HL-60 (cell line): ENCODE results near the gene FAT4.

Experiments used
- DNase-seq, 2 experiments: peaks; one replicate each; pipeline ENCODE4 v3.0.0-alpha.2; 2010 to 2020; ENCODE audit warnings: low read depth in 1 of 2, low spot score in 1 of 2
- H3K27ac ChIP-seq: fragments of 250-450 bp; sonication (Bioruptor Pico); replicated peaks from 2 replicates; pipeline ENCODE4 v1.5.1; 2020; ENCODE audit warnings: mild to moderate bottlenecking, moderate library complexity
- H3K27me3 ChIP-seq: fragments of 250-450 bp; sonication (Bioruptor Pico); 2 replicates; pipeline ENCODE4 v1.5.1; 2021; ENCODE audit warnings: mild to moderate bottlenecking, moderate library complexity; ENCODE audit not compliant: insufficient read depth, poor library complexity, severe bottlenecking
- H3K4me3 ChIP-seq: replicated peaks from 2 replicates; pipeline ENCODE4 v1.5.1; 2011; ENCODE audit warnings: mild to moderate bottlenecking, control low read depth, low read length; ENCODE audit not compliant: insufficient read depth
- GABPA ChIP-seq: IDR thresholded peaks from 2 replicates; pipeline ENCODE4 v1.6.1; 2012; ENCODE audit warnings: low read depth
- POLR2AphosphoS5 ChIP-seq: IDR thresholded peaks from 2 replicates; pipeline ENCODE4 v1.6.1; 2012; ENCODE audit warnings: low read depth
- SPI1 ChIP-seq: IDR thresholded peaks from 2 replicates; pipeline ENCODE4 v1.6.1; 2012; ENCODE audit warnings: low read depth, mild to moderate bottlenecking, borderline replicate concordance
- TF ChIP-seq, protein P1 (sequence below): IDR thresholded peaks from 2 replicates; pipeline ENCODE4 v1.6.1; 2012; ENCODE audit warnings: low read depth; ENCODE audit not compliant: insufficient replicate concordance
- TF ChIP-seq, protein P2 (sequence below): IDR thresholded peaks from one replicate; pipeline ENCODE4 v1.5.1; 2011; ENCODE audit warnings: low read length, control low read depth, inconsistent platforms; ENCODE audit not compliant: insufficient read depth

Gene FAT4

GRCh38 chr4:125277790-125278189, 37.0 kb upstream of the FAT4 start:
- no peaks in the 10 kb centered on the region for H3K27me3 ChIP-seq
- no peak overlapping the region for H3K4me3 ChIP-seq
- TF ChIP-seq POLR2AphosphoS5: no peak
- TF ChIP-seq, protein P1, sequence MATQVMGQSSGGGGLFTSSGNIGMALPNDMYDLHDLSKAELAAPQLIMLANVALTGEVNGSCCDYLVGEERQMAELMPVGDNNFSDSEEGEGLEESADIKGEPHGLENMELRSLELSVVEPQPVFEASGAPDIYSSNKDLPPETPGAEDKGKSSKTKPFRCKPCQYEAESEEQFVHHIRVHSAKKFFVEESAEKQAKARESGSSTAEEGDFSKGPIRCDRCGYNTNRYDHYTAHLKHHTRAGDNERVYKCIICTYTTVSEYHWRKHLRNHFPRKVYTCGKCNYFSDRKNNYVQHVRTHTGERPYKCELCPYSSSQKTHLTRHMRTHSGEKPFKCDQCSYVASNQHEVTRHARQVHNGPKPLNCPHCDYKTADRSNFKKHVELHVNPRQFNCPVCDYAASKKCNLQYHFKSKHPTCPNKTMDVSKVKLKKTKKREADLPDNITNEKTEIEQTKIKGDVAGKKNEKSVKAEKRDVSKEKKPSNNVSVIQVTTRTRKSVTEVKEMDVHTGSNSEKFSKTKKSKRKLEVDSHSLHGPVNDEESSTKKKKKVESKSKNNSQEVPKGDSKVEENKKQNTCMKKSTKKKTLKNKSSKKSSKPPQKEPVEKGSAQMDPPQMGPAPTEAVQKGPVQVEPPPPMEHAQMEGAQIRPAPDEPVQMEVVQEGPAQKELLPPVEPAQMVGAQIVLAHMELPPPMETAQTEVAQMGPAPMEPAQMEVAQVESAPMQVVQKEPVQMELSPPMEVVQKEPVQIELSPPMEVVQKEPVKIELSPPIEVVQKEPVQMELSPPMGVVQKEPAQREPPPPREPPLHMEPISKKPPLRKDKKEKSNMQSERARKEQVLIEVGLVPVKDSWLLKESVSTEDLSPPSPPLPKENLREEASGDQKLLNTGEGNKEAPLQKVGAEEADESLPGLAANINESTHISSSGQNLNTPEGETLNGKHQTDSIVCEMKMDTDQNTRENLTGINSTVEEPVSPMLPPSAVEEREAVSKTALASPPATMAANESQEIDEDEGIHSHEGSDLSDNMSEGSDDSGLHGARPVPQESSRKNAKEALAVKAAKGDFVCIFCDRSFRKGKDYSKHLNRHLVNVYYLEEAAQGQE: no peak
- TF ChIP-seq GABPA: no peak
- no peak for TF ChIP-seq SPI1
- TF ChIP-seq, protein P2, sequence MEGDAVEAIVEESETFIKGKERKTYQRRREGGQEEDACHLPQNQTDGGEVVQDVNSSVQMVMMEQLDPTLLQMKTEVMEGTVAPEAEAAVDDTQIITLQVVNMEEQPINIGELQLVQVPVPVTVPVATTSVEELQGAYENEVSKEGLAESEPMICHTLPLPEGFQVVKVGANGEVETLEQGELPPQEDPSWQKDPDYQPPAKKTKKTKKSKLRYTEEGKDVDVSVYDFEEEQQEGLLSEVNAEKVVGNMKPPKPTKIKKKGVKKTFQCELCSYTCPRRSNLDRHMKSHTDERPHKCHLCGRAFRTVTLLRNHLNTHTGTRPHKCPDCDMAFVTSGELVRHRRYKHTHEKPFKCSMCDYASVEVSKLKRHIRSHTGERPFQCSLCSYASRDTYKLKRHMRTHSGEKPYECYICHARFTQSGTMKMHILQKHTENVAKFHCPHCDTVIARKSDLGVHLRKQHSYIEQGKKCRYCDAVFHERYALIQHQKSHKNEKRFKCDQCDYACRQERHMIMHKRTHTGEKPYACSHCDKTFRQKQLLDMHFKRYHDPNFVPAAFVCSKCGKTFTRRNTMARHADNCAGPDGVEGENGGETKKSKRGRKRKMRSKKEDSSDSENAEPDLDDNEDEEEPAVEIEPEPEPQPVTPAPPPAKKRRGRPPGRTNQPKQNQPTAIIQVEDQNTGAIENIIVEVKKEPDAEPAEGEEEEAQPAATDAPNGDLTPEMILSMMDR: no peak
- no peak overlapping the region for H3K27ac ChIP-seq
- DNase-seq: no peak

GRCh38 chr4:125280892-125281403, 33.8 kb upstream of the FAT4 start:
- no peak for DNase-seq
- Histone ChIP-seq H3K4me3 (no peak overlapping the region), H3K27ac (no peak overlapping the region), H3K27me3 (no peaks in the 10 kb centered on the region)
- no peak for TF ChIP-seq POLR2AphosphoS5
- no peak for TF ChIP-seq SPI1
- TF ChIP-seq, protein P2: no peak
- no peak for TF ChIP-seq GABPA
- TF ChIP-seq, protein P1: no peak

DNA sequence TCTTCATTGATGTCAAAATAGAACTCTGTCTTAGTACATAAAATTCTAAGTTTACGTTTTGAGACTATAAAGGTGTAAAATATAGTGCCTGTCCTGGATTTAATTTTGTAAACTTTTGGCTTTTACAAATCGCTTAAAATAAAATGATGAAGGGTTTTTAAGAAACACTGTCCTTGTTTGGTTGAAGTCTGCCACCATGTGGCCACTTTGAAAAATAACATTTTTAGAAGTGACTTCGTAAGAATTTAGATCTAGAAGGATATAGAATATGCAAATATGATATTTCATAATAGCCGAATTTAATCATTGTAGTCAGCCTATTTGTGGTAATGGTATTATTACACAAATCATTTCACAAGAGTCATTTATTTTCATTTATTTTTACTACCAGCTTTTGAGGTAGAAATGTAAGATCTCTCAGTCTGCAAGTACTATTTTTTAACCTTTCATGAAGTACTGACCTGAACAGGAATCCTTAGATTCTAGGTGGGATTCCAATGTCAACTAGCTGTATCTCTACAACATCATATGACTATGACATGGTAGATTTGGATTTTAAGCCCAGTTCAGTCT, 31.0 kb upstream of the FAT4 start:
- no peak overlapping the region for H3K4me3 ChIP-seq
- no peaks in the 10 kb centered on the region for H3K27me3 ChIP-seq
- DNase-seq: no peak
- H3K27ac ChIP-seq: no peak overlapping the region
- TF ChIP-seq, protein P2: peak; percentile 10
- TF ChIP-seq GABPA: no peak

DNA sequence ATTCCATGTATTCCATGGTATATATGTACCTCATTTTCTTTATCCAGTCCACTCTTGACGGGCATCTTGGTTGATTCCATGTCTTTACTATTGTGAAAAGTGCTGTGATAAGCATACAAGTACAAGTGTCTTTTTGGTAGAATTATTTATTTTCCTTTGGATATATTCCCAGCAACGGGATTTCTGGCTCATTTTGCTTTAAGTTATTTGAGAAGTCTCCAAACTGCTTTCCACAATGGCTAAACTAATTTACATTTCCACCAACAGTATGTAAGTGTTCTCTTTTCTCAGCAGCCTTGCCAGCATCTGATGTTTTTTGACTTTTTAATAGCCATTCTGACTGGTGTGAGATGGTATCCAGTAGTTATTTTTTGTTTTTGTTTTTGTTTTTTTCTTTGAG, 17.6 kb upstream of the FAT4 start:
- H3K4me3 ChIP-seq: no peak overlapping the region
- H3K27me3 ChIP-seq: no peaks in the 10 kb centered on the region
- no peak for DNase-seq
- TF ChIP-seq POLR2AphosphoS5 (no peak), SPI1 (no peak), GABPA (no peak)
- TF ChIP-seq, protein P2: no peak
- TF ChIP-seq, protein P1: no peak
- no peak overlapping the region for H3K27ac ChIP-seq
